Measurements from ENCODE around the gene MTHFR.

- TF ChIP-seq CTCF (IDR thresholded peaks at IDR 0.05 in 4 of 5, conservative IDR thresholded peaks at IDR 0.05 in 1 of 5) (no peak), POLR2A (IDR thresholded peaks at IDR 0.05) (no peak)
These were observed 36.5 kb downstream of the MTHFR start for GRCh38 chr1:11769274-11769673.

All from gastrocnemius medialis (tissue), 4 donors.